Stimulated activated naive CD8-positive, alpha-beta T cell treated with anti-CD3 and anti-CD28 coated beads, Interleukin-15, Interleukin-2, amounts not matched to agents 100 U/mL and 50 U/mL, for 24 hours (primary cell): Measurements from ENCODE around the gene COL8A2.
"Not testable (repeated sequence)": the region's sequence is repeated elsewhere in the genome, so short reads cannot be mapped to it uniquely, and the experiment has no call there.

ENCODE experiments used
- ATAC-seq: fragments of 150-1000 bp; cut with Tn5 transposase; one replicate; pipeline ENCODE4 v1.10.0; 2021
- DNase-seq: peaks from one replicate; pipeline ENCODE4 v3.0.0; 2021

The COL8A2 gene

GRCh38 chr1:36125129-36125991 is at the start of gene COL8A2:
TSS of gene COL8A2 (minus strand) at chr1:36125222. CDS start at chr1:36100242, 24,980 bp downstream.
- DNase-seq = no peak
- ATAC-seq = no peak

DNA sequence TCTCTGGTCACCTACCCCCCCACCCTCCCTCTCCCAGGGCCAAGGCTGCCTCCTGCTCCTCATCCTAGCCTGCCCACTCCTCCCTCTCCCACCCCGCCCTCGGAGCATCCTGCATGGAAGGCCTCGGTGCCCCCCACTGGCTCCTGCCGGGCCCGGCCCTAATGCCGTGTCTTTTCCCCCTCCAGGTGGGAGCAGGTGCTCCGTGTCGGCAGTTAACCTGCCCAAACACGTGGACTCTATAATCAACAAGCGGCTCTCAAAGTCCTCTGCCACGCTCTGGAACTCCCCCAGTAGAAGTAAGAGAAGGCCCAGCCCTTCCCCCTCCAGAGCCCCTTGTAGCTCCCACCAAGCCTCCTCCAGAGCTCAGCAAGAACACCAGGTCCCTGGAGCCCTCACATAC is 49.7 kb upstream of the COL8A2 start:
- ATAC-seq (no peak), DNase-seq (no peak)

- DNase-seq (no peak), ATAC-seq (no peak)
These were observed 48.0 kb upstream of the COL8A2 start for GRCh38 chr1:36172983-36173382.

DNA sequence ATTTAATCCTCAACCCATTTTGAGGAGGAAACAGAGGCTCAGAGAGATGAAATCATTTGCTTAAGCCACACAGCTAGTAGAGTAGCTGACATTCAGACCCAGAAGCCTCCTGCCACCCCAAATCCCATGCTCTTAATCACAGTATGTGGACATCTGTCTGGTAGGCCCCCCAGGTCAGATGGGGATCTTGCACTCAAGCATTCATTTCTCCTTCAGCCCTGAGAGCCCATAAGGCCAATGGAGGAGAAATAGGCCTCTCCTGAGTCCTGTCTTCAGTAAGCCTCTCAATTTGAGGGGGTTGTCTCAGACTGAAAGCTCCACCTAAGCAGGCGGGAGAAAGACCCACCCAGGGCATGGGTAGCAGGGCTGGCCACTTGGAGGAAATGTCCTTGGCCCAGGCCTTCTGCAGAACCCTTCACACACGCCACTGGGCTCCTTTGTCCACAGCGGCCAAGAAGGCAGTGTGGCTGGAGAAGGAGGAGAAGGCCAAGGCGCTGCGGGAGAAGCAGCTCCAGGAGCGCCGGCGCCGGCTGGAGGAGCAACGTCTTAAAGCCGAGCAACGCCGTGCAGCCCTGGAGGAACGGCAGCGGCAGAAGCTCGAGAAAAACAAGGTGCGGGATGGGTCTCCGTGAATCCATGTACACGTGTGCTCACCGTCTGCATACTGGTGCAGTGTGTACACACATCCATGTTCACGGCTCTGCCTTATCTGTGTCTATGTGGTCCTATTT is 47.2 kb upstream of the COL8A2 start:
- DNase-seq (no peak), ATAC-seq (no peak)

DNA sequence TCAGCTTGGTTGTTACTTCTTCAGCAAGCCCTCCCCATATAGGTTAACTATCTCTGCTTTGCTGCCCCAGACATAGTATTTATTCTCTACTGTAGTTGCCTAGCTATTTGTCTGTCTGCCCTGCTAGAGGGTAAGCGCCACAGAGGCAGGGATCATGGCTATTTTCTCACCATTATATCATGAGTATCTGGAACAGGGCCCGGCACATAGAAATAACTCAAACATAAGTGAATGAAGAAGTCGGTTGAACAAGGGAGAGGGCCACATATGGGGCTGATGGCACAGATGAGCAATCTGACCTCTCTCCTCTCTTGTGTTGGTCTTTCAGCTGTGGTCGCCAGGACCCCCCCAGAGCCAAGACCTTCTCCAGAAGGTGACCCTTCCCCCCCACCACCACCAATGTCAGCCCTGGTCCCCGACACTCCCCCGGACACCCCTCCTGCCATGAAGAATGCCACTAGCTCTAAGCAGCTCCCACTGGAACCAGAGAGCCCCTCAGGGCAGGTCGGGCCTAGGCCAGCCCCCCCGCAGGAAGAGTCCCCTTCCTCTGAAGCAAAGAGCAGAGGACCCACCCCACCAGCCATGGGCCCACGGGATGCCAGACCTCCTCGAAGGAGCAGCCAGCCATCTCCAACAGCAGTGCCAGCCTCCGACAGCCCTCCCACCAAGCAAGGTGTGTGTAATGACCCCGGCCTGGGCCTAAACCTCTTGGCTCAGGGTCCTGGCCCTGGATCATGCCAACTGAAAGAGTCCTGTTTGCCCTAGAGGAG is 45.8 kb upstream of the COL8A2 start:
- DNase-seq (no peak), ATAC-seq (no peak)

DNA sequence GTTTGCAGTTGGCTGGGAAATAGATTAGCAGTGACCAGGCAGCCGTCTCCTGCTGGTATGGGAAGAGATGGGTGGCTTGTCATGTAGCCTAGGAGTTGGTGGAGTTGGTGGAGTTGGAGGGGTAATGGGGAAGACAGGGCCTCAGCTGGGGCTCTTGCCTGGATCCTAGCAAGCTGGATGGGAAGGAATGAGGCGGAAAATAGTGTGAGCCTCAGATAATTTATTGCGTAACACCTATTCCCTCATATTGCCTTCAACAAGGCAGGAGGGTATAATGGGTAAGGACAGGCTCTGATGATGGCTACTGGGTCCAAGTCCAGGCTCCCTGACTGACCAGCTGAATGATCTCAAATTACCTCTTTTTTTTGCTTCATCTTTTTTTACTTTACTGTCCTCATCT is 43.5 kb upstream of the COL8A2 start:
- ATAC-seq = no peak
- DNase-seq = no peak

DNA sequence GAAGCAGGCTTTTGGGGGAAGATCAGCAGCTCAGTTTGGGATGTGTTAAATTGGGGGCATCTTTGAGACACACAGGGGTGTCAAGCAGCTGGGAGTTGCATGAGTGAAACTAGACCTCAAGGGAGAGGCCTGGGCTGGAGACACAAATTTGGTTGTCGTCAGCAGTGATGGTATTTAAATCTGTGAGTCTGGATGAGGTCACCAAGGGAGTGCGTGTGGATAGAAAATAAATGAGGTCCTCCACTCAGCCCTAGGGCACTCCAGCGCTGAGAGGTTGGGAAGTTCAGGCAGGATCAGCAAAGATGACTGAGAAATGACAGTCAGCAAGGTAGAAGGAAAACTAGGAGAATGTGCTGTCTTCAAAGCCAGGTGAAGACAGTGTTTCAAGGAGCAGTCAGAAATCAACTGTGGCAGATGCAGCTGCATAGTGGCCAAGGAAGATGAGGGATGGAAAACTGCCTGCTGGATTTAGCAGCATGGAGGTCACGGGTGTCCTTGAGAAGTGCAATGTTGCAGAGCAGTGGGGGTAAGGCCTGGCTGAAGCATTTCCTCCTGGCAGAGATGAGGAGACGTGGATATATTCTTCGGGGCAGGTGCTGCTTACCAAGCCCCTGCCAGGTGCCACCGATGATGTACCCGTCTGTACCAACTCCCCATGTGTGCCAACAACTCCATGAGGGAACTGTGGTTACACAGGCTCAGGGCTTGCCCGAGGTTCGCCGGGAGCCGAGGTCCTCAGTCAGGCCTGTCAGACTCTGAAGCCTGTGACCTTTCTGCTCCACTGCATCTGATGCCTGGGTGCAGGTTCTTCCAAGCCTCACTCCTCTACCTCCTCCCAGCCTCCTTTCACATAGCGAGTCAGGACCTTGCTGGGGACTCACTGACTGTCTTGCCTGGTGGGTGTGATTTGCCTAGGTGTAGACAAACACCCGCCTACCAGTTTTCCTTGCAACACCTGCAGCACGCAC is 42.2 kb upstream of the COL8A2 start:
- ATAC-seq (no peak), DNase-seq (no peak)

- ATAC-seq = no peak
These were observed 41.1 kb upstream of the COL8A2 start for GRCh38 chr1:36166136-36166535.

DNA sequence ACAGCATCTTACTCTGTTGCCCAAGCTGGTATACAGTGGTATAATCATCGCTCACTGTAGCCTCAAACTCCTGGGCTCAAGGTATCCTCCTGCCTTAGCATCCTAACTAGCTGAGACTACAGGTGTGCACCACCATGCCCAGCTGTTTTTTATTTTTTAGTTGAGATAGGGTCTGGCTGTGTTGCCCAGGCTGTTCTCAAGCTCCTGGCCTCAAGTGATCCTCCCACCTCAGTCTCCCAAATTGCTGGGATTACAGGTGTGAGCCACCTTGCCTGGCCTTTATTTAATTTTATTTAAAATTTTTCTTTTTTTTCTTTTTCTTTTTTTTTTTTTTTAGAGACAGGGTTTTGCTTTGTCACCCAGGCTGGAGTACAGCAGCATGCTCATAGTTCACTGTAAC is 40.1 kb upstream of the COL8A2 start:
- no peak for ATAC-seq

More at GRCh38 chr1:36166136-36166535, 41.1 kb upstream of the COL8A2 start:
- DNase-seq = no peak

GRCh38 chr1:36164361-36164760 is 39.3 kb upstream of the COL8A2 start:
- DNase-seq = no peak
- no peak for ATAC-seq

More for the DNA sequence above, 40.1 kb upstream of the COL8A2 start:
- DNase-seq = no peak

DNA sequence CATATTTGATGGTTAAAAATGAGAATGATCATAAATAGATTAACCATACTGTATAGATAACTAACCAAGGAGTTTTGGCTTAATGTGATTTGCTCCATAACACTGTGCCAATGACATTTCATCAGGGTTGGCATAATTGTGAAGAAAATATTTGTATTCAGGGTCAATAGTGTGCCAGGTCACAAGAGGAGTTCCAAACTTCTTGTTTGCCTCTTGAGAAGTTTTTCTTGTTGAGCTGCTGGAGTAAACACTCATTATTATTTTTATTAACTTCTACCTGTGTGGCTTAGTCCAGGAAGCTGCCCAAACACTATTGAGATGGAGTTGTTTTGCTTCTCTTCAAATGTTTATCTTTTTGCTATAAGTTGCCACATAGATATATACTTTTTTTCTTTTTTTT is 38.4 kb upstream of the COL8A2 start:
- ATAC-seq (no peak), DNase-seq (no peak)

- no peak for ATAC-seq
- no peak for DNase-seq
These were observed 37.7 kb upstream of the COL8A2 start for GRCh38 chr1:36162680-36163239.

- DNase-seq (peak; percentile 37), ATAC-seq (peak; percentile 11)
These were observed 36.9 kb upstream of the COL8A2 start for GRCh38 chr1:36161641-36162531.

- DNase-seq (peak; percentile 79), ATAC-seq (peak; percentile 64)
These were observed 36.0 kb upstream of the COL8A2 start for GRCh38 chr1:36160949-36161485.

DNA sequence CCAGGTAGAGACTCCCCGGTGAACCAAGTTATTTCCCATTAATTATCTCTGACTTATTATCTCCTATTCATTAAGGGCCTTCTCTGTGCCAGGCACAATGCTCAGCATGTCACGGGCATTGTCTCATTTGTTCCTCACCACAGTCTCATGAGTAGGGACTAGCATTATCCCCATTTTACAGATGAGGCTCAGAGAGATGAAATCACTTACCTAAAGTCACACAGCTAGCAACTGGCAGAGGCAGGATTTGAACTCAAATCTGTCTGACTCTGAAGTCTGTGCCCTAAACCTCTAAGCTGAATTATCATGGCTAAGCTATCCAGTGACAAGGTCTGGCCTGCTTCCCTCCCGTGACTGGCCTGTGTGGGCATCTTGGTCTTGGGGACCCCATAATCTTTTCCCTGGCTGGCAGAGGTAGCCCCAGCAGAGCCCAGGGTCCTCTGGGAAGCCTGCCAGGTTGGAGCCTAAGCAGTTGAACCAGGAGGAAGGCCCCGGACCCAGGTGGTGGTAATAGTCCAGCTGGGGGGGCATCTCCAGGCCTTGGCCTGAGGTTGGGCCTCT is 35.4 kb upstream of the COL8A2 start:
- DNase-seq (no peak), ATAC-seq (peak; percentile 0)

GRCh38 chr1:36159614-36160387 is 34.8 kb upstream of the COL8A2 start:
- DNase-seq = no peak
- ATAC-seq = no peak

- ATAC-seq, DNase-seq: not testable (repeated sequence)
These were observed 33.8 kb upstream of the COL8A2 start for GRCh38 chr1:36158827-36159252.
